ENCODE results near the gene ZNF784. TPM values are rescaled to one million over a fixed set of nuclear protein-coding genes. Genes with fewer than 3 reads are reported as not detected.
A peak's percentile ranks its signal among the peaks of the same experiment; 100 is the strongest.

ZNF784 gene
- total and polyA plus RNA-seq, 2 of the 8 experiments (the other 6 are each of a cell fraction or from before 2014, with no cell fraction given) = 6.5 to 8.0 TPM

DNA sequence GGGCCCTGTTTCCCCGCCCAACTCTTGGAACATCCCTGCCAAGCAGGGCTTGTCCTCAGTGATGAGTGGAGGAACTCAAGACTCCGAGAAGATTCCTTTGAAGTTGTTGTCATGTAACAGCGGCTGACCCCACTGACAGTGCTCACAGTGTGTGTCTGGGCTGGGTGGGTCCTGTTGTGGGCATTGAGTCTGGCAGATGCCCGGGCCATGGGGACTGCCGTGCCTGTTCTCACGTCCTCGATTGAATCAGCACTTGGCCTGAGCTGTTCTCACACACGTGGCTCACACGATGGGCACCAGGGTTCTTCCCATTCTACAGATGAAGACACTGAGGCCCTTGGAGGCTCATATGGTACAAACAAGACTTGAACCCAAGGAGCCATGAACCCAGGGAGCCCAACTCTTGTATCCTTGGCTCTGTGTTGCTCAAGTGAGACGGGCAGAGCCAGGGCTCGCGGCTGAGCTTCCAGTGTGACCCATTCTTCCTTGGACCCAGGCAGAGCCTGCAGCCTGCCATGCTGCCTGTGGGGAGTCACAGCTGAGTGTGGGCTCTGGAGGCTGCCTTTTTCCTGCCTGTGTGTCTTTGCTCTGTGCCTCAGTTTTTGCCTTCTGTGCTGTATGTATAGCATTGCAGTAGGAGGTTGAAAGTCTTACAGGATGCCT, 42.1 kb upstream of the ZNF784 start:
- H3K9me3 ChIP-seq (ENCODE audit: insufficient read depth in 2 of 2, low read depth in 1 of 2, low read length in 1 of 2) = no peaks in the 10 kb centered on the region
- H3K9ac ChIP-seq (replicated peaks in 1 of 4; ENCODE audit: extremely low read depth in 1 of 4, low read depth in 3 of 4, low read length in 3 of 4) = no peak overlapping the region
- WGBS, 2 experiments (ENCODE audit: extremely low coverage in 1 of 2, insufficient coverage in 1 of 2, insufficient read length in 1 of 2, insufficient replicate concordance in 2 of 2, low coverage in 1 of 2, low lambda C conversion rate in 2 of 2, missing lambda C conversion rate in 1 of 2) = 95% methylated on average over 12 of the region's 12 CpGs; no CpG with 5 or more reads in 1 of the 2 experiments
- H3K79me1 ChIP-seq (ENCODE audit: low read depth, low read length) = peaks cover 15% of the 10 kb centered on the region
- H2BK20ac ChIP-seq (ENCODE audit: low read length) = no peak overlapping the region
- no peak overlapping the region for H4K5ac ChIP-seq (ENCODE audit: insufficient read length, low read depth, low read length)
- H3K36me3 ChIP-seq (ENCODE audit: control insufficient read depth in 2 of 4, insufficient read depth in 4 of 4, low read length in 3 of 4) = peaks cover 54 to 77% (median 66%) of the 10 kb centered on the region in 4 experiments
- H2BK120ac ChIP-seq (replicated peaks; ENCODE audit: low read depth, low read length) = no peak overlapping the region
- H3K79me2 ChIP-seq (ENCODE audit: control insufficient read depth in 1 of 2, insufficient read depth in 2 of 2, low read length in 2 of 2) = peaks cover 7 to 69% of the 10 kb centered on the region in 2 experiments; a peak in 3 of 4 replicates
- no peak overlapping the region for H2BK15ac ChIP-seq (ENCODE audit: low read length)
- no peak overlapping the region for H3K4ac ChIP-seq (replicated peaks; ENCODE audit: insufficient read length, low read depth, low read length)
- H3K23me2 ChIP-seq (ENCODE audit: low read depth, low read length) = no peaks in the 10 kb centered on the region
- H3K14ac ChIP-seq (ENCODE audit: insufficient read length) = no peak overlapping the region
- no peak overlapping the region for H3K4me2 ChIP-seq (ENCODE audit: insufficient read depth in 1 of 2, low read depth in 2 of 2, low read length in 2 of 2)
- peaks cover 0 to 5% (median 2%) of the 10 kb centered on the region in 4 experiments; a peak in 5 of 7 replicates for H3K4me1 ChIP-seq (replicated peaks in 1 of 4; ENCODE audit: control insufficient read depth in 3 of 4, insufficient read depth in 4 of 4, low read length in 3 of 4)
- DNase-seq (ENCODE audit: low read depth in 1 of 2, low spot score in 2 of 2) = no peak
- H4K91ac ChIP-seq (replicated peaks; ENCODE audit: insufficient read length, low read length) = no peak overlapping the region
- H3K23ac ChIP-seq (ENCODE audit: insufficient read length) = no peak overlapping the region
- POLR2A ChIA-PET (ENCODE audit: partially characterized antibody) = interaction anchor here (0.7 to 7.1 kb wide), 5 partner anchors 8 to 27 kb away, joined by 3 to 75 read pairs (median 3); partner anchors contain the start of gene U2AF2
- no peak overlapping the region for H3K27ac ChIP-seq (ENCODE audit: low read depth, low read length)
- no peak for FAIRE-seq
- no peak overlapping the region for H2AFZ ChIP-seq (ENCODE audit: low read length)
- H3K18ac ChIP-seq (ENCODE audit: extremely low read depth, low read length) = no peak overlapping the region
- CTCF ChIA-PET (ENCODE audit: partially characterized antibody) = no interaction called here
- H3K56ac ChIP-seq (replicated peaks; ENCODE audit: insufficient read length, low read depth, low read length) = no peak overlapping the region
- no peak overlapping the region for H2BK5ac ChIP-seq (ENCODE audit: low read depth, low read length)
- H4K20me1 ChIP-seq (replicated peaks in 1 of 2; ENCODE audit: control insufficient read depth in 1 of 2, insufficient read depth in 2 of 2, low read length in 2 of 2) = peaks cover 43 to 56% of the 10 kb centered on the region in 2 experiments
- no peak overlapping the region for H2AK5ac ChIP-seq (ENCODE audit: low read depth, low read length)
- H3K4me3 ChIP-seq (ENCODE audit: extremely low read depth in 1 of 4, insufficient read depth in 2 of 4, low read depth in 3 of 4, low read length in 4 of 4) = no peak overlapping the region
- no peaks in the 10 kb centered on the region for H3K27me3 ChIP-seq (replicated peaks in 1 of 4; ENCODE audit: control insufficient read depth in 3 of 4, extremely low read depth in 1 of 4, insufficient read depth in 3 of 4, low read length in 3 of 4)
- no peak overlapping the region for H4K8ac ChIP-seq (ENCODE audit: extremely low read depth, insufficient read depth, low read length)
- no peak overlapping the region for H2BK12ac ChIP-seq (ENCODE audit: low read depth, low read length)
- TF ChIP-seq POLR2AphosphoS5 (IDR thresholded peaks at IDR 0.05; ENCODE audit: low read depth, low read length) (0 out of 2 replicates have a peak, but pooled peaks have one; percentile 5), ZNF274 (IDR thresholded peaks at IDR 0.05; ENCODE audit: borderline replicate concordance, extremely low read depth, low read length) (no peak), EZH2 (IDR thresholded peaks at IDR 0.05; ENCODE audit: low read depth, low read length, severe bottlenecking) (no peak), MAFK (IDR thresholded peaks at IDR 0.05; ENCODE audit: low read depth, low read length) (no peak), BCL11A (IDR thresholded peaks at IDR 0.05; ENCODE audit: low read depth in 2 of 2, low read length in 2 of 2) (no peak), JUN (IDR thresholded peaks at IDR 0.05; ENCODE audit: low read depth, low read length) (no peak), TEAD4 (IDR thresholded peaks at IDR 0.05; ENCODE audit: low read depth, low read length) (no peak), SUZ12 (IDR thresholded peaks at IDR 0.05; ENCODE audit: low read length) (no peak), NRF1 (IDR thresholded peaks at IDR 0.05; ENCODE audit: low read depth, low read length) (no peak), TBP (IDR thresholded peaks at IDR 0.05; ENCODE audit: low read depth, low read length) (no peak), SAP30 (IDR thresholded peaks at IDR 0.05; ENCODE audit: insufficient read depth, insufficient replicate concordance, low read length) (no peak), EGR1 (IDR thresholded peaks at IDR 0.05; ENCODE audit: borderline replicate concordance, low read depth, low read length) (no peak)
- TF ChIP-seq, protein P1, sequence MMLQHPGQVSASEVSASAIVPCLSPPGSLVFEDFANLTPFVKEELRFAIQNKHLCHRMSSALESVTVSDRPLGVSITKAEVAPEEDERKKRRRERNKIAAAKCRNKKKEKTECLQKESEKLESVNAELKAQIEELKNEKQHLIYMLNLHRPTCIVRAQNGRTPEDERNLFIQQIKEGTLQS (IDR thresholded peaks at IDR 0.05; ENCODE audit: insufficient read depth, low read depth, low read length) = no peak
